Mesothelial cell of epicardium (in vitro differentiated cells): ENCODE results near the gene FBXO30. TPM values are rescaled to one million over a fixed set of nuclear protein-coding genes. Genes with fewer than 3 reads are reported as not detected.
A peak's percentile ranks its signal among the peaks of the same experiment; 100 is the strongest.

ENCODE experiments used
- DNase-seq, 2 experiments: peaks; one replicate each; pipeline ENCODE4 v3.0.0; 2021; ENCODE audit warnings: low spot score in 2 of 2; ENCODE audit not compliant: unreplicated experiment in 2 of 2
- H3K27ac Mint-ChIP-seq: 2 replicates; pipeline ENCODE4 v1.8.0; 2021; ENCODE audit warnings: mixed read lengths
- H3K27me3 Mint-ChIP-seq: 2 replicates; pipeline ENCODE4 v1.8.0; 2021; ENCODE audit warnings: low read depth, mixed read lengths
- H3K36me3 Mint-ChIP-seq: 2 replicates; pipeline ENCODE4 v1.8.0; 2021; ENCODE audit warnings: mixed read lengths
- H3K4me1 Mint-ChIP-seq: 2 replicates; pipeline ENCODE4 v1.8.0; 2021; ENCODE audit warnings: mixed read lengths
- H3K4me3 Mint-ChIP-seq: 2 replicates; pipeline ENCODE4 v1.8.0; 2021; ENCODE audit warnings: mild to moderate bottlenecking, moderate library complexity, mixed read lengths
- H3K9me3 Mint-ChIP-seq: 2 replicates; pipeline ENCODE4 v1.8.0; 2021; ENCODE audit warnings: mixed read lengths
- total RNA-seq: library from RNA; stranded (reverse); gene quantifications from 3 replicates; pipeline ENCODE4 v1.2.1, GENCODE V29; 2021
- TF ChIP-seq, protein P1 (sequence below): fragments of 200-600 bp; sonication (generic); IDR thresholded peaks from one replicate; pipeline ENCODE4 v1.5.0; 2021; ENCODE audit warnings: antibody characterized with exemption; ENCODE audit not compliant: unreplicated experiment

FBXO30 gene, protein sequence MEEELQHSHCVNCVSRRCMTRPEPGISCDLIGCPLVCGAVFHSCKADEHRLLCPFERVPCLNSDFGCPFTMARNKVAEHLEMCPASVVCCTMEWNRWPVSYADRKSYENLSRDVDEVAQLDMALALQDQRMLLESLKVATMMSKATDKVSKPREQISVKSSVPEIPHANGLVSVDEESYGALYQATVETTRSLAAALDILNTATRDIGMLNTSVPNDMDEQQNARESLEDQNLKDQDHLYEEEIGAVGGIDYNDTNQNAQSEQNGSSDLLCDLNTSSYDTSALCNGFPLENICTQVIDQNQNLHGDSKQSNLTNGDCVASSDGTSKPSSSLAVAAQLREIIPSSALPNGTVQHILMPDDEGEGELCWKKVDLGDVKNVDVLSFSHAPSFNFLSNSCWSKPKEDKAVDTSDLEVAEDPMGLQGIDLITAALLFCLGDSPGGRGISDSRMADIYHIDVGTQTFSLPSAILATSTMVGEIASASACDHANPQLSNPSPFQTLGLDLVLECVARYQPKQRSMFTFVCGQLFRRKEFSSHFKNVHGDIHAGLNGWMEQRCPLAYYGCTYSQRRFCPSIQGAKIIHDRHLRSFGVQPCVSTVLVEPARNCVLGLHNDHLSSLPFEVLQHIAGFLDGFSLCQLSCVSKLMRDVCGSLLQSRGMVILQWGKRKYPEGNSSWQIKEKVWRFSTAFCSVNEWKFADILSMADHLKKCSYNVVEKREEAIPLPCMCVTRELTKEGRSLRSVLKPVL
- 8.6 to 9.2 TPM (median 9.1 TPM) in 3 replicates for total RNA-seq

DNA sequence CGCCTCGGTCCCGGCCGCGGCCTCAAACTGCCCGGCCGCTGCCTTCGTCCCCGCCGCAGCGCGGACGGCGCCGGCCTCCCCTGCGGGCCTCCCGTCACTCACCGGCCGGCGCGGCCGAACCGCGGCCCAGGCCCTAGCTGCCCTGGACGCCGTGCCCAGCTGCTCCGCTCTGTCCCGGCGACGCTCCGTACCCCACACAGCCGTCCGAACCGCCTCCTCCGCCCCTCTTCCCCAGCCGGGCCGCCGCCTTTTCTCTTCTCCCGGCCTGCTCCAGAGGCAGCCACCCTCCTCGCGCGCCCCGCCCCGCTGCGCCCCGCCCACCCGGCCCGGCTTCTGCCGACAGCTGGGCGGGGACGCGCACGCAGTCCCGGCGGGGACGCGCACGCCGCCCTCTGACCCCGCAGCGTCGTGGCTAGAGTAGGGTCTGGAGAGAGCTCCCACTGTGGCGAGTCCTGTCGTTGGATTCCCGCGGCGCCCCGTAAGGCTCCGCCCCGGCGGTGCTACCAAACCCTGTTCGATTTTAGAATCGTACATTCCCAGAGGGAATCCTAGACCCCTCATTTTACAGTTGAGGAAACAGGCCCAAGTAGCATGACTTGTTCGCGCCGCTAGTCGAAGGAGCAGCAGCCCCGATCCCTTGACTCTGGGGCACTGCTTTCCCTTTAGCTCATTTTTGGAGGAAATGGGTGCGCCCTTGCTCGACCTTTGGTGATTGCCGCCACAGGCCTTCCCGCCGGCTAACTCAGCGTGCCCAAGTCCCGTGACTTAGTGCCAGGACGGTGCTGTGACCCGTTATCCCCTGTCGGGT, at the start of gene FBXO30:
FBXO30 (minus strand) TSS at position 295 of the 808 bp plus-strand sequence. CDS start 8,390 bp downstream, outside the sequence.
- peaks cover 36% of the 10 kb centered on the region for H3K4me1 Mint-ChIP-seq
- no peaks in the 10 kb centered on the region for H3K27me3 Mint-ChIP-seq
- peak; percentile 67 to 87 for DNase-seq
- peak within 1 kb of the TSS; percentile 97 for H3K27ac Mint-ChIP-seq
- H3K4me3 Mint-ChIP-seq = peak within 1 kb of the TSS; percentile 94
- H3K36me3 Mint-ChIP-seq = no peaks in the 10 kb centered on the region
- TF ChIP-seq, protein P1, sequence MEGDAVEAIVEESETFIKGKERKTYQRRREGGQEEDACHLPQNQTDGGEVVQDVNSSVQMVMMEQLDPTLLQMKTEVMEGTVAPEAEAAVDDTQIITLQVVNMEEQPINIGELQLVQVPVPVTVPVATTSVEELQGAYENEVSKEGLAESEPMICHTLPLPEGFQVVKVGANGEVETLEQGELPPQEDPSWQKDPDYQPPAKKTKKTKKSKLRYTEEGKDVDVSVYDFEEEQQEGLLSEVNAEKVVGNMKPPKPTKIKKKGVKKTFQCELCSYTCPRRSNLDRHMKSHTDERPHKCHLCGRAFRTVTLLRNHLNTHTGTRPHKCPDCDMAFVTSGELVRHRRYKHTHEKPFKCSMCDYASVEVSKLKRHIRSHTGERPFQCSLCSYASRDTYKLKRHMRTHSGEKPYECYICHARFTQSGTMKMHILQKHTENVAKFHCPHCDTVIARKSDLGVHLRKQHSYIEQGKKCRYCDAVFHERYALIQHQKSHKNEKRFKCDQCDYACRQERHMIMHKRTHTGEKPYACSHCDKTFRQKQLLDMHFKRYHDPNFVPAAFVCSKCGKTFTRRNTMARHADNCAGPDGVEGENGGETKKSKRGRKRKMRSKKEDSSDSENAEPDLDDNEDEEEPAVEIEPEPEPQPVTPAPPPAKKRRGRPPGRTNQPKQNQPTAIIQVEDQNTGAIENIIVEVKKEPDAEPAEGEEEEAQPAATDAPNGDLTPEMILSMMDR = no peak
- no peaks in the 10 kb centered on the region for H3K9me3 Mint-ChIP-seq

DNA sequence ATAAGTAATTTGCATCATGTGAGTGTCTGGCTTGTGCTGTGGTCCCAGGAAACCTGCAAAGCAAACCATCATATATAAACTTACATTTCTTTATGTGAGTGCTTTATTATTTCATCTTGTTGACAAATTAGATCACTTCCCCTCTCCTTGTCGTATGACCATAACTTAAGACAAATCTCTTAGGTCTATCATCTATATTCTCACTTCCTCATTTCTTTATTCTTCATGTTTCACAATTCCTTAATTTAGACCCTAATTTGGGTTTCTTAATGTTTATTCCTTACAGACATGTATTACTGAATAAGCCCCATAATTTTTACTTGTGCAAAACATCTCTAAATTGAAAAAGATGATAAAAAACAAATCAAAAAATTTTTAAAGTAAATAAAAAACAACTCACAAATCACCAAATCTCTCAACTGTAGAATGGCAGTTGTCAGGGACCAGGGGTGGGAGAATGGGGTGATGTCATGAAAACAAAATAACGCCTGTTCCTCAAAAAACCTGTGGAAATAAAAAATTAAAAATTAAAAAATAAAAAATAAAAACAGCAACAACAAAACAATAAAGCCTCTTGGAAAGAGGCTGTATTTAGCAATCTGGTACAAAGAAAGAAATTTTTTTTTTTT, 49.5 kb upstream of the FBXO30 start:
- H3K9me3 Mint-ChIP-seq = peaks cover 16% of the 10 kb centered on the region
- H3K27ac Mint-ChIP-seq = no peak overlapping the region
- no peak overlapping the region for H3K4me3 Mint-ChIP-seq
- H3K4me1 Mint-ChIP-seq = no peaks in the 10 kb centered on the region
- DNase-seq = no peak
- TF ChIP-seq, protein P1 = no peak
- H3K27me3 Mint-ChIP-seq = no peaks in the 10 kb centered on the region
- peaks cover 15% of the 10 kb centered on the region for H3K36me3 Mint-ChIP-seq

DNA sequence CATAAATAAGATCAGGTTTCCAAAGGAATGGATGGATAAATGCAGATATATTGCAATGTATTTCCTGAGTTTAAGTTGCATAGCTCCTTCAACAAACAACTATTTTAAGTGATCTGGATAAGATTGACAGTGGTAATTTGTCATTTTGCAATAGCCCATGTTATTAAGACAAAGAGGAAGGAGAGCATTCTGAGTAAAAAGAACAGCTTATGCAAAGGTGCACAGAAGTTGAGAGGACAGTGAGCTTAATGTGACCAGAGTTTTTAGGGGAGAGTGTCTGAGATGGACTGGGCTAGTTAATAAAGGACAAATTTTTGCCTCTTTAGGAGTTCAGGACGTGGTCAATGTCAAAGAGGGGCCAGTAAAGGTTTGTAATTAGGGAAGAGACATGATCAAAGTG, 48.8 kb upstream of the FBXO30 start:
- Mint-ChIP-seq H3K27ac (no peak overlapping the region), H3K36me3 (peaks cover 18% of the 10 kb centered on the region), H3K4me1 (no peaks in the 10 kb centered on the region), H3K4me3 (no peak overlapping the region), H3K9me3 (peaks cover 20% of the 10 kb centered on the region), H3K27me3 (no peaks in the 10 kb centered on the region)
- DNase-seq = no peak
- TF ChIP-seq, protein P1 = no peak

DNA sequence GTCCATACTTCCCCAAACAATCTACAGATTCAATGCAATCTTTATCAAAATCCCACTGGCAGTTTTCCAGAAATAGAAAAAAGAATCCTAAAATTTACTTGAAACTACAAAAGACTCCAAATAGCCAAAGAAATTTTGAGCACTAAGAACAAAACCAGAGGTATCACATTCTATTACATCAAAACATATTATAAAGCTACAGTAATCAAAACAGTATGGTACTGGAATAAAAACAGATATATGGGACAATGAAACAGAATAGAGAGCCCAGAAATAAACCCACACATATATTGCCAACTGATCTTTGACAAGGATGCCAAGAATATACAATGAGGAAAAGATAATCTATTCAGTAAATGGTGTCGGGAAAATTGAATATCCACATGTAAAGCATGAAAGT, 46.0 kb upstream of the FBXO30 start:
- no peaks in the 10 kb centered on the region for H3K27me3 Mint-ChIP-seq

More for the DNA sequence above, 46.0 kb upstream of the FBXO30 start:
- Mint-ChIP-seq H3K9me3 (peaks cover 32% of the 10 kb centered on the region), H3K27ac (no peak overlapping the region), H3K4me3 (no peak overlapping the region), H3K36me3 (peaks cover 21% of the 10 kb centered on the region), H3K4me1 (no peaks in the 10 kb centered on the region)
- TF ChIP-seq, protein P1 = no peak
- no peak for DNase-seq
